Measurements from ENCODE around the gene NEMP2. TPM values are rescaled to one million over a fixed set of nuclear protein-coding genes. Genes with fewer than 3 reads are reported as not detected.

NEMP2 gene
- total RNA-seq, 2 experiments from 2014 or later: 28.8 to 30.0 TPM

- peaks cover 71% of the 10 kb centered on the region for H3K4me1 Mint-ChIP-seq (ENCODE audit: low read depth)
- H3K27me3 Mint-ChIP-seq: no peaks in the 10 kb centered on the region
- H3K9me3 Mint-ChIP-seq: no peaks in the 10 kb centered on the region
- POLR2A ChIA-PET: interaction anchor here (1.0 kb wide), 1 partner anchor 148 kb away, joined by 3 read pairs; no protein-coding TSS in a partner anchor
- intact Hi-C loops (cut with micrococcal nuclease): loop anchor here (5.0 kb wide), 6 partner anchors 262 to 1088 kb away; partner anchors contain the start of genes GLS, ORMDL1, OSGEPL1 and PMS1
- peak overlapping the region; percentile 64 for H3K27ac Mint-ChIP-seq
- H3K4me3 Mint-ChIP-seq: no peak overlapping the region
- H3K36me3 Mint-ChIP-seq: peaks cover 8% of the 10 kb centered on the region
- no peak for DNase-seq
- CTCF ChIA-PET: interaction anchor here (1.4 to 1.6 kb wide), 2 partner anchors 13 to 15 kb away, joined by 3 to 4 read pairs; no protein-coding TSS in a partner anchor
Measured at GRCh38 chr2:190530248-190530900, 4.1 kb downstream of the NEMP2 start.

- DNase-seq: no peak
- intact Hi-C loops (cut with micrococcal nuclease): loop anchor here (5.0 kb wide), 6 partner anchors 263 to 1087 kb away; partner anchors contain the start of genes GLS, ORMDL1, OSGEPL1 and PMS1
- CTCF ChIA-PET: interaction anchor here (1.4 to 1.6 kb wide), 2 partner anchors 13 to 14 kb away, joined by 3 to 4 read pairs; no protein-coding TSS in a partner anchor
- H3K36me3 Mint-ChIP-seq: peaks cover 12% of the 10 kb centered on the region
- H3K27me3 Mint-ChIP-seq: no peaks in the 10 kb centered on the region
- H3K4me3 Mint-ChIP-seq: no peak overlapping the region
- peaks cover 77% of the 10 kb centered on the region for H3K4me1 Mint-ChIP-seq (ENCODE audit: low read depth)
- H3K27ac Mint-ChIP-seq: peak overlapping the region; percentile 58
- H3K9me3 Mint-ChIP-seq: no peaks in the 10 kb centered on the region
- POLR2A ChIA-PET: interaction anchor here (1.0 kb wide), 1 partner anchor 149 kb away, joined by 3 read pairs; no protein-coding TSS in a partner anchor
Measured at GRCh38 chr2:190529486-190530247, 4.9 kb downstream of the NEMP2 start.

GRCh38 chr2:190528521-190529001 lies 6.0 kb downstream of the NEMP2 start:
- intact Hi-C loops (cut with micrococcal nuclease): no loop called here
- H3K36me3 Mint-ChIP-seq: peaks cover 14% of the 10 kb centered on the region
- H3K4me3 Mint-ChIP-seq: no peak overlapping the region
- peaks cover 77% of the 10 kb centered on the region for H3K4me1 Mint-ChIP-seq (ENCODE audit: low read depth)
- POLR2A ChIA-PET: no interaction called here
- no peaks in the 10 kb centered on the region for H3K27me3 Mint-ChIP-seq
- CTCF ChIA-PET: no interaction called here
- no peaks in the 10 kb centered on the region for H3K9me3 Mint-ChIP-seq
- H3K27ac Mint-ChIP-seq: no peak overlapping the region
- DNase-seq: no peak

GRCh38 chr2:190527918-190528317 lies 6.6 kb downstream of the NEMP2 start:
- Mint-ChIP-seq H3K36me3 (peaks cover 18% of the 10 kb centered on the region), H3K4me3 (no peak overlapping the region), H3K4me1 (ENCODE audit: low read depth) (peaks cover 71% of the 10 kb centered on the region), H3K27me3 (no peaks in the 10 kb centered on the region), H3K9me3 (no peaks in the 10 kb centered on the region), H3K27ac (peak overlapping the region; percentile 16)
- ChIA-PET POLR2A (interaction anchor here (0.6 kb wide), 1 partner anchor 174 kb away, joined by 3 read pairs; no protein-coding TSS in a partner anchor), CTCF (no interaction called here)
- no peak for DNase-seq
- intact Hi-C loops (cut with micrococcal nuclease): no loop called here

- CTCF ChIA-PET: no interaction called here
- Mint-ChIP-seq H3K4me3 (no peak overlapping the region), H3K36me3 (peaks cover 18% of the 10 kb centered on the region), H3K27me3 (no peaks in the 10 kb centered on the region), H3K4me1 (ENCODE audit: low read depth) (peaks cover 64% of the 10 kb centered on the region), H3K27ac (no peak overlapping the region), H3K9me3 (no peaks in the 10 kb centered on the region)
- intact Hi-C loops (cut with micrococcal nuclease): no loop called here
- POLR2A ChIA-PET: no interaction called here
- DNase-seq: no peak
Measured at GRCh38 chr2:190527214-190527613, 7.3 kb downstream of the NEMP2 start.

GRCh38 chr2:190526105-190526750 lies 8.3 kb downstream of the NEMP2 start:
- Mint-ChIP-seq H3K4me3 (no peak overlapping the region), H3K4me1 (ENCODE audit: low read depth) (peaks cover 62% of the 10 kb centered on the region), H3K27me3 (no peaks in the 10 kb centered on the region), H3K36me3 (peaks cover 21% of the 10 kb centered on the region), H3K27ac (no peak overlapping the region), H3K9me3 (no peaks in the 10 kb centered on the region)
- POLR2A ChIA-PET: no interaction called here
- no peak for DNase-seq
- CTCF ChIA-PET: no interaction called here
- intact Hi-C loops (cut with micrococcal nuclease): no loop called here

- H3K36me3 Mint-ChIP-seq: peaks cover 28% of the 10 kb centered on the region
Measured at GRCh38 chr2:190524928-190525327, 9.6 kb downstream of the NEMP2 start.

GRCh38 chr2:190519975-190520767 lies 14.4 kb downstream of the NEMP2 start:
- H3K9me3 Mint-ChIP-seq: no peaks in the 10 kb centered on the region
- H3K27ac Mint-ChIP-seq: peak overlapping the region; percentile 33
- CTCF ChIA-PET: no interaction called here
- H3K4me3 Mint-ChIP-seq: no peak overlapping the region
- peaks cover 33% of the 10 kb centered on the region for H3K36me3 Mint-ChIP-seq
- peaks cover 48% of the 10 kb centered on the region for H3K4me1 Mint-ChIP-seq (ENCODE audit: low read depth)
- intact Hi-C loops (cut with micrococcal nuclease): loop anchor here (1.0 kb wide), 1 partner anchor 14 kb away; the partner anchor contains the start of gene NEMP2
- POLR2A ChIA-PET: no interaction called here
- no peak for DNase-seq
- H3K27me3 Mint-ChIP-seq: no peaks in the 10 kb centered on the region

More at GRCh38 chr2:190524928-190525327, 9.6 kb downstream of the NEMP2 start:
- Mint-ChIP-seq H3K4me1 (ENCODE audit: low read depth) (peaks cover 62% of the 10 kb centered on the region), H3K9me3 (no peaks in the 10 kb centered on the region), H3K4me3 (no peak overlapping the region), H3K27ac (no peak overlapping the region), H3K27me3 (no peaks in the 10 kb centered on the region)
- ChIA-PET CTCF (no interaction called here), POLR2A (no interaction called here)
- intact Hi-C loops (cut with micrococcal nuclease): no loop called here
- no peak for DNase-seq

- Mint-ChIP-seq H3K4me3 (no peak overlapping the region), H3K27me3 (no peaks in the 10 kb centered on the region), H3K27ac (no peak overlapping the region), H3K9me3 (no peaks in the 10 kb centered on the region), H3K4me1 (ENCODE audit: low read depth) (peaks cover 53% of the 10 kb centered on the region), H3K36me3 (peaks cover 33% of the 10 kb centered on the region)
- ChIA-PET CTCF (interaction anchor here (1.7 kb wide), 1 partner anchor 12 kb away, joined by 4 read pairs; no protein-coding TSS in a partner anchor), POLR2A (no interaction called here)
- intact Hi-C loops (cut with micrococcal nuclease): no loop called here
- no peak for DNase-seq
Measured at GRCh38 chr2:190517468-190517867, 17.1 kb downstream of the NEMP2 start.

- Mint-ChIP-seq H3K4me1 (ENCODE audit: low read depth) (peaks cover 42% of the 10 kb centered on the region), H3K9me3 (no peaks in the 10 kb centered on the region), H3K27me3 (no peaks in the 10 kb centered on the region), H3K4me3 (no peak overlapping the region), H3K27ac (no peak overlapping the region), H3K36me3 (peaks cover 26% of the 10 kb centered on the region)
- ChIA-PET CTCF (interaction anchor here (0.9 kb wide), 1 partner anchor 14 kb away, joined by 3 read pairs; no protein-coding TSS in a partner anchor), POLR2A (interaction anchor here (0.8 kb wide), 1 partner anchor 18 kb away, joined by 4 read pairs; no protein-coding TSS in a partner anchor)
- DNase-seq: no peak
- intact Hi-C loops (cut with micrococcal nuclease): no loop called here
Measured at GRCh38 chr2:190515687-190516086, 18.8 kb downstream of the NEMP2 start.

- POLR2A ChIA-PET: interaction anchor here (1.8 kb wide), 1 partner anchor 19 kb away, joined by 4 read pairs; no protein-coding TSS in a partner anchor
- DNase-seq: no peak
- Mint-ChIP-seq H3K9me3 (no peaks in the 10 kb centered on the region), H3K36me3 (peaks cover 31% of the 10 kb centered on the region), H3K4me3 (no peak overlapping the region), H3K27me3 (no peaks in the 10 kb centered on the region), H3K27ac (no peak overlapping the region), H3K4me1 (ENCODE audit: low read depth) (peaks cover 32% of the 10 kb centered on the region)
- intact Hi-C loops (cut with micrococcal nuclease): no loop called here
- CTCF ChIA-PET: interaction anchor here (0.9 kb wide), 1 partner anchor 15 kb away, joined by 3 read pairs; no protein-coding TSS in a partner anchor
Measured at GRCh38 chr2:190514676-190515075, 19.8 kb downstream of the NEMP2 start.
